D721Med (cell line): ENCODE data around the gene IKZF3.

Experiments used
- DNase-seq: peaks from one replicate; pipeline ENCODE4 v3.0.0; 2011; ENCODE audit warnings: low spot score; ENCODE audit not compliant: insufficient read length
- FAIRE-seq: peaks from 2 replicates; lab custom pipeline; 2011; peaks lifted over from hg19 to GRCh38; lab: Jason Lieb, UNC
- CTCF ChIP-seq: IDR thresholded peaks from 2 replicates; pipeline ENCODE4 v1.5.1; 2012; ENCODE audit warnings: mild to moderate bottlenecking, control low read depth; ENCODE audit not compliant: insufficient read depth; ENCODE audit errors: missing control alignments

IKZF3 gene

GRCh38 chr17:39737760-39738567 is 126.1 kb downstream of the IKZF3 start, which contains the start of gene GRB7:
Gene GRB7, plus strand, starts transcription at chr17:39737938. Its CDS starts 4,364 bp downstream, at chr17:39742302.
- no peak for TF ChIP-seq CTCF
- DNase-seq (no peak), FAIRE-seq (no peak)

- DNase-seq: no peak
Observed at GRCh38 chr17:39737206-39737759, 126.8 kb downstream of the IKZF3 start.

GRCh38 chr17:39736319-39737165 is 127.6 kb downstream of the IKZF3 start:
- FAIRE-seq: no peak
- no peak for DNase-seq

More at GRCh38 chr17:39737206-39737759, 126.8 kb downstream of the IKZF3 start:
- FAIRE-seq: no peak
- TF ChIP-seq CTCF: no peak

GRCh38 chr17:39735882-39736281 is 128.2 kb downstream of the IKZF3 start:
- no peak for DNase-seq
- no peak for FAIRE-seq
- TF ChIP-seq CTCF: no peak

More at GRCh38 chr17:39736319-39737165, 127.6 kb downstream of the IKZF3 start:
- no peak for TF ChIP-seq CTCF

- no peak for FAIRE-seq
- no peak for TF ChIP-seq CTCF
Observed at GRCh38 chr17:39732586-39732985, 131.5 kb downstream of the IKZF3 start.

GRCh38 chr17:39730095-39730921 is 133.8 kb downstream of the IKZF3 start, which contains the start of gene MIEN1:
Gene MIEN1, minus strand, starts transcription at chr17:39730532. Its CDS starts 37 bp downstream, at chr17:39730495.
- FAIRE-seq (no peak), DNase-seq (peak; percentile 97)
- peak; percentile 67 for TF ChIP-seq CTCF

More at GRCh38 chr17:39732586-39732985, 131.5 kb downstream of the IKZF3 start:
- no peak for DNase-seq
